Measurements from ENCODE around the gene SVEP1. TPM values are rescaled to one million over a fixed set of nuclear protein-coding genes. Genes with fewer than 3 reads are reported as not detected.
"Not testable (repeated sequence)": the region's sequence is repeated elsewhere in the genome, so short reads cannot be mapped to it uniquely, and the experiment has no call there.

SVEP1 gene
- not detected in 2 replicates for total RNA-seq (2014; rRNA removed; shearing (Covaris generic); ENCODE audit: low replicate concordance)

- no peak within 1 kb of the TSS for H2AFZ ChIP-seq (ENCODE audit: low read length)
- H3K9ac ChIP-seq (ENCODE audit: low read length), result no peak within 1 kb of the TSS
- H3K36me3 ChIP-seq (ENCODE audit: insufficient read depth, low read length), result no peaks in the 10 kb centered on the region
- no peaks in the 10 kb centered on the region for H4K20me1 ChIP-seq (ENCODE audit: insufficient read depth, low read depth, low read length)
- no peak within 1 kb of the TSS for H3K27ac ChIP-seq (ENCODE audit: low read length)
- H3K4me1 ChIP-seq (ENCODE audit: low read length), result no peaks in the 10 kb centered on the region
- no peaks in the 10 kb centered on the region for H3K79me2 ChIP-seq (ENCODE audit: low read length)
- no peak within 1 kb of the TSS for H3K4me2 ChIP-seq (ENCODE audit: low read depth, low read length, poor library complexity, severe bottlenecking)
- no peaks in the 10 kb centered on the region for H3K27me3 ChIP-seq (ENCODE audit: low read length)
- H3K4me3 ChIP-seq (ENCODE audit: low read length), result no peak within 1 kb of the TSS
- H3K9me2 ChIP-seq (replicated peaks; ENCODE audit: insufficient read depth, low read length), result no peaks in the 10 kb centered on the region
- no peak for DNase-seq
- no peaks in the 10 kb centered on the region for H3K9me3 ChIP-seq (ENCODE audit: low read length)
Observed at GRCh38 chr9:110579034-110579861, at the start of gene SVEP1. SVEP1 (minus strand) TSS chr9:110579741; CDS start chr9:110579543, 198 bp downstream.

- Histone ChIP-seq H3K4me3 (ENCODE audit: low read length) (no peak overlapping the region), H3K4me1 (ENCODE audit: low read length) (no peaks in the 10 kb centered on the region), H3K9me3 (ENCODE audit: low read length) (no peaks in the 10 kb centered on the region), H3K79me2 (ENCODE audit: low read length) (no peaks in the 10 kb centered on the region), H3K27me3 (ENCODE audit: low read length) (no peaks in the 10 kb centered on the region), H2AFZ (ENCODE audit: low read length) (no peak overlapping the region), H4K20me1 (ENCODE audit: insufficient read depth, low read depth, low read length) (no peaks in the 10 kb centered on the region), H3K9me2 (replicated peaks; ENCODE audit: insufficient read depth, low read length) (no peaks in the 10 kb centered on the region), H3K27ac (ENCODE audit: low read length) (no peak overlapping the region), H3K4me2 (ENCODE audit: low read depth, low read length, poor library complexity, severe bottlenecking) (no peak overlapping the region), H3K9ac (ENCODE audit: low read length) (no peak overlapping the region), H3K36me3 (ENCODE audit: insufficient read depth, low read length) (no peaks in the 10 kb centered on the region)
- no peak for DNase-seq
Observed at GRCh38 chr9:110626101-110626829, 46.7 kb upstream of the SVEP1 start.

GRCh38 chr9:110623462-110624025 lies 44.0 kb upstream of the SVEP1 start:
- H3K27ac ChIP-seq (ENCODE audit: low read length), result no peak overlapping the region
- H3K4me2 ChIP-seq (ENCODE audit: low read depth, low read length, poor library complexity, severe bottlenecking), result no peak overlapping the region
- no peaks in the 10 kb centered on the region for H3K79me2 ChIP-seq (ENCODE audit: low read length)
- H2AFZ ChIP-seq (ENCODE audit: low read length), result no peak overlapping the region
- no peak overlapping the region for H3K9ac ChIP-seq (ENCODE audit: low read length)
- no peaks in the 10 kb centered on the region for H3K9me2 ChIP-seq (replicated peaks; ENCODE audit: insufficient read depth, low read length)
- no peaks in the 10 kb centered on the region for H3K9me3 ChIP-seq (ENCODE audit: low read length)
- H3K4me1 ChIP-seq (ENCODE audit: low read length), result no peaks in the 10 kb centered on the region
- no peaks in the 10 kb centered on the region for H4K20me1 ChIP-seq (ENCODE audit: insufficient read depth, low read depth, low read length)
- no peaks in the 10 kb centered on the region for H3K27me3 ChIP-seq (ENCODE audit: low read length)
- H3K36me3 ChIP-seq (ENCODE audit: insufficient read depth, low read length), result no peaks in the 10 kb centered on the region
- H3K4me3 ChIP-seq (ENCODE audit: low read length), result no peak overlapping the region
- DNase-seq, result peak; percentile 75

GRCh38 chr9:110622368-110622767 lies 42.8 kb upstream of the SVEP1 start:
- DNase-seq, result no peak
- Histone ChIP-seq H3K9me2 (replicated peaks; ENCODE audit: insufficient read depth, low read length) (no peaks in the 10 kb centered on the region), H3K9ac (ENCODE audit: low read length) (no peak overlapping the region), H3K79me2 (ENCODE audit: low read length) (no peaks in the 10 kb centered on the region), H3K36me3 (ENCODE audit: insufficient read depth, low read length) (no peaks in the 10 kb centered on the region), H3K27me3 (ENCODE audit: low read length) (no peaks in the 10 kb centered on the region), H3K4me1 (ENCODE audit: low read length) (no peaks in the 10 kb centered on the region), H3K27ac (ENCODE audit: low read length) (no peak overlapping the region), H4K20me1 (ENCODE audit: insufficient read depth, low read depth, low read length) (no peaks in the 10 kb centered on the region), H3K9me3 (ENCODE audit: low read length) (no peaks in the 10 kb centered on the region), H3K4me3 (ENCODE audit: low read length) (no peak overlapping the region), H2AFZ (ENCODE audit: low read length) (no peak overlapping the region), H3K4me2 (ENCODE audit: low read depth, low read length, poor library complexity, severe bottlenecking) (no peak overlapping the region)

GRCh38 chr9:110620726-110621125 lies 41.2 kb upstream of the SVEP1 start:
- Histone ChIP-seq H4K20me1 (ENCODE audit: insufficient read depth, low read depth, low read length) (no peaks in the 10 kb centered on the region), H3K9me3 (ENCODE audit: low read length) (no peaks in the 10 kb centered on the region), H3K27ac (ENCODE audit: low read length) (no peak overlapping the region), H3K79me2 (ENCODE audit: low read length) (no peaks in the 10 kb centered on the region), H2AFZ (ENCODE audit: low read length) (no peak overlapping the region), H3K9ac (ENCODE audit: low read length) (no peak overlapping the region), H3K4me1 (ENCODE audit: low read length) (no peaks in the 10 kb centered on the region), H3K9me2 (replicated peaks; ENCODE audit: insufficient read depth, low read length) (no peaks in the 10 kb centered on the region), H3K4me2 (ENCODE audit: low read depth, low read length, poor library complexity, severe bottlenecking) (no peak overlapping the region), H3K4me3 (ENCODE audit: low read length) (no peak overlapping the region), H3K27me3 (ENCODE audit: low read length) (no peaks in the 10 kb centered on the region), H3K36me3 (ENCODE audit: insufficient read depth, low read length) (no peaks in the 10 kb centered on the region)
- no peak for DNase-seq

- Histone ChIP-seq H4K20me1 (ENCODE audit: insufficient read depth, low read depth, low read length) (no peaks in the 10 kb centered on the region), H3K9me3 (ENCODE audit: low read length) (no peaks in the 10 kb centered on the region), H3K27ac (ENCODE audit: low read length) (no peak overlapping the region), H3K9me2 (replicated peaks; ENCODE audit: insufficient read depth, low read length) (no peaks in the 10 kb centered on the region), H3K9ac (ENCODE audit: low read length) (no peak overlapping the region), H3K36me3 (ENCODE audit: insufficient read depth, low read length) (no peaks in the 10 kb centered on the region), H3K4me3 (ENCODE audit: low read length) (no peak overlapping the region), H3K79me2 (ENCODE audit: low read length) (no peaks in the 10 kb centered on the region), H3K4me1 (ENCODE audit: low read length) (no peaks in the 10 kb centered on the region), H3K4me2 (ENCODE audit: low read depth, low read length, poor library complexity, severe bottlenecking) (no peak overlapping the region), H3K27me3 (ENCODE audit: low read length) (no peaks in the 10 kb centered on the region), H2AFZ (ENCODE audit: low read length) (no peak overlapping the region)
- DNase-seq, result no peak
Observed at GRCh38 chr9:110619831-110620230, 40.3 kb upstream of the SVEP1 start.

GRCh38 chr9:110615498-110615897 lies 36.0 kb upstream of the SVEP1 start:
- Histone ChIP-seq H3K79me2 (ENCODE audit: low read length) (no peaks in the 10 kb centered on the region), H3K4me2 (ENCODE audit: low read depth, low read length, poor library complexity, severe bottlenecking) (no peak overlapping the region), H3K9me2 (replicated peaks; ENCODE audit: insufficient read depth, low read length) (no peaks in the 10 kb centered on the region), H3K9ac (ENCODE audit: low read length) (no peak overlapping the region), H3K4me3 (ENCODE audit: low read length) (no peak overlapping the region), H2AFZ (ENCODE audit: low read length) (no peak overlapping the region), H3K4me1 (ENCODE audit: low read length) (no peaks in the 10 kb centered on the region), H4K20me1 (ENCODE audit: insufficient read depth, low read depth, low read length) (no peaks in the 10 kb centered on the region), H3K27me3 (ENCODE audit: low read length) (no peaks in the 10 kb centered on the region), H3K9me3 (ENCODE audit: low read length) (no peaks in the 10 kb centered on the region), H3K36me3 (ENCODE audit: insufficient read depth, low read length) (no peaks in the 10 kb centered on the region), H3K27ac (ENCODE audit: low read length) (no peak overlapping the region)
- no peak for DNase-seq

GRCh38 chr9:110614576-110614975 lies 35.0 kb upstream of the SVEP1 start:
- H3K27me3 ChIP-seq (ENCODE audit: low read length); H3K4me3 ChIP-seq (ENCODE audit: low read length); H3K9me2 ChIP-seq (replicated peaks; ENCODE audit: insufficient read depth, low read length); H3K9me3 ChIP-seq (ENCODE audit: low read length); DNase-seq; H3K4me1 ChIP-seq (ENCODE audit: low read length); H3K79me2 ChIP-seq (ENCODE audit: low read length); H4K20me1 ChIP-seq (ENCODE audit: insufficient read depth, low read depth, low read length); H3K4me2 ChIP-seq (ENCODE audit: low read depth, low read length, poor library complexity, severe bottlenecking); H3K27ac ChIP-seq (ENCODE audit: low read length); H3K36me3 ChIP-seq (ENCODE audit: insufficient read depth, low read length); H3K9ac ChIP-seq (ENCODE audit: low read length); H2AFZ ChIP-seq (ENCODE audit: low read length): not testable (repeated sequence)
